GM12878 (cell line): ENCODE data around the gene KIRREL3.

Source experiments
- FOXK2 ChIP-seq: fragments of 450-650 bp; IDR thresholded peaks from 2 replicates; pipeline ENCODE4 v1.6.1; 2017; ENCODE audit warnings: mild to moderate bottlenecking, moderate library complexity
- MEF2A ChIP-seq: IDR thresholded peaks from 2 replicates; pipeline ENCODE4 v1.6.1; 2011; ENCODE audit warnings: low read depth, mild to moderate bottlenecking, low read length, moderate library complexity; ENCODE audit not compliant: insufficient read depth
- TARDBP ChIP-seq: IDR thresholded peaks from 2 replicates; pipeline ENCODE4 v1.6.1; 2016; ENCODE audit warnings: borderline replicate concordance
- TF ChIP-seq, protein P1 (sequence below), 3 experiments: IDR thresholded peaks in 2 of 3; conservative IDR thresholded peaks in 1 of 3; 2 replicates each; pipeline ENCODE4 v1.5.1; 2011; ENCODE audit warnings: low read depth in 3 of 3, low read length in 3 of 3, mild to moderate bottlenecking in 3 of 3, control low read depth in 2 of 3, moderate library complexity in 2 of 3, inconsistent platforms in 1 of 3, mixed read lengths in 1 of 3; ENCODE audit not compliant: control insufficient read depth in 2 of 3, insufficient read depth in 1 of 3; ENCODE audit errors: extremely low read depth in 1 of 3
- TF ChIP-seq, protein P2 (sequence below): IDR thresholded peaks from 2 replicates; pipeline ENCODE4 v1.6.1; 2012; ENCODE audit warnings: low read depth, low read length, improper control_type of control experiment

DNA sequence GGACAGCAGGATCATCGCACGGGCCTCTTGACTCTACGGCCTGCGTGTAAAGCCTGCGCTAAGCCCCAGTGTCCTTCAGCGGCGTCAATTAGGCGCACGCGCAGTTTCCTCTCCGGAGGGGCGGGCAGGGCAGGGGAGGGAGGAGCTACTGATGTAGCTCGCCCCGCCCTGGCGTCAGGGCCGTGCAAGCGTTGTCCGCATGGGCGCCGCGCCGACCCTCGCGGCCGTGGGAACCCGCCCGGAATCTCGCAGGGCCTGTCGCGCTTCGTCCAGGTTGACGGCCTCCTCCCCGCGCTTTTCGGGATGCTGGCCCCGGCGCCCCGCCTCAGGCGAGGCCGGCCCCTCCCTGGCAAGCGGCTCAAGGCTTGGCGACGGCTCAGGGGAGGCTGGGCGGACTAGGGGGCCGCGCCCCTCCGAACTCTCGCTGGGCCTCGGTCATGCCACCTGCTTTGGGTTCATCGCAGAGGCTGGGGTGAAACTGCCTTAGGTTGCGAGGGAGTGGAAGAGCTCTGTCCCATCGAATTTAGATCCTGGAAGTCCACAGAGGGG, 584.0 kb downstream of the KIRREL3 start:
- TF ChIP-seq MEF2A (no peak), TARDBP (no peak), FOXK2 (no peak)
- TF ChIP-seq, protein P1, sequence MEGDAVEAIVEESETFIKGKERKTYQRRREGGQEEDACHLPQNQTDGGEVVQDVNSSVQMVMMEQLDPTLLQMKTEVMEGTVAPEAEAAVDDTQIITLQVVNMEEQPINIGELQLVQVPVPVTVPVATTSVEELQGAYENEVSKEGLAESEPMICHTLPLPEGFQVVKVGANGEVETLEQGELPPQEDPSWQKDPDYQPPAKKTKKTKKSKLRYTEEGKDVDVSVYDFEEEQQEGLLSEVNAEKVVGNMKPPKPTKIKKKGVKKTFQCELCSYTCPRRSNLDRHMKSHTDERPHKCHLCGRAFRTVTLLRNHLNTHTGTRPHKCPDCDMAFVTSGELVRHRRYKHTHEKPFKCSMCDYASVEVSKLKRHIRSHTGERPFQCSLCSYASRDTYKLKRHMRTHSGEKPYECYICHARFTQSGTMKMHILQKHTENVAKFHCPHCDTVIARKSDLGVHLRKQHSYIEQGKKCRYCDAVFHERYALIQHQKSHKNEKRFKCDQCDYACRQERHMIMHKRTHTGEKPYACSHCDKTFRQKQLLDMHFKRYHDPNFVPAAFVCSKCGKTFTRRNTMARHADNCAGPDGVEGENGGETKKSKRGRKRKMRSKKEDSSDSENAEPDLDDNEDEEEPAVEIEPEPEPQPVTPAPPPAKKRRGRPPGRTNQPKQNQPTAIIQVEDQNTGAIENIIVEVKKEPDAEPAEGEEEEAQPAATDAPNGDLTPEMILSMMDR (IDR thresholded peaks at IDR 0.05 in 2 of 3, conservative IDR thresholded peaks at IDR 0.05 in 1 of 3; ENCODE audit: control insufficient read depth in 2 of 3, extremely low read depth in 1 of 3, insufficient read depth in 1 of 3, low read depth in 3 of 3, low read length in 3 of 3), result no peak
- TF ChIP-seq, protein P2, sequence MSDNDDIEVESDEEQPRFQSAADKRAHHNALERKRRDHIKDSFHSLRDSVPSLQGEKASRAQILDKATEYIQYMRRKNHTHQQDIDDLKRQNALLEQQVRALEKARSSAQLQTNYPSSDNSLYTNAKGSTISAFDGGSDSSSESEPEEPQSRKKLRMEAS, result 0 out of 2 replicates have a peak, but pooled peaks have one; percentile 28
